Ecto neural progenitor cell (in vitro differentiated cells): ENCODE measurements around the gene ACVR2B.

Experiments
- DNase-seq: peaks from one replicate; pipeline ENCODE4 v3.0.0-alpha.2; 2018; ENCODE audit warnings: low spot score

Gene ACVR2B

DNA sequence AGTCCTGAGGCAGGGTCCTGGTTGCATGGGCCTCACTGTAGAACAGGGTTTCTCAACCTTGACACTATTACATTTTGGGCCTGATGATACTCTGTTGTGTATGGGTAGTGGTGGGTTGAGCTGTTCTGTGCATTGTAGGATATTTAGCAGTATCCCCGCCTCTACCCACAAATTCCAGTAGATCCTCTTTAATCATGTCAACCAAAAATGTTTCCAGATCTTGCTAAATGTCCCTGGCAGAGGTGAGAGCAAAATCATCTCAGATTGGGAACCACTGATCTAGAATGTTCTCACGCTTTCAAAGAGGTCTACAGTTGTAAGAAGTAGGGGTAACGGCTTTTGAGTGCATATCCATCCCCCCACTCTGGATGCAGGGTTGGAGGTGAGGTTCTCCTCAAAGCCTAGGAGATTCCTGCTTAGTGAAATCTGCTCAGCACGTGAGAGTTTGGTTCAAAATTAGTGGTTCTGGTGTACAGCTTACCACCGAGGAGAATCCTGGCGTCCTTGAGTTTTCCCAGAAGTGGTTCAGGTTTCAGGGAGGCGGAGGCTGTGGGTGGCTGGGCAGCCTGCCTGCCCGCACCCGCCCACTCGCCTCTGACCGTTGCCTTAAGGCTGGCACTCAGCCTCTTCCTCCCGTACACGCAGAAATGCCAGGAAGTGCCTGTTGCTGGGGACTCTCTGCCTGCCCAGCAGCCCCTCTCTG, 5.3 kb downstream of the ACVR2B start:
- DNase-seq, result no peak

GRCh38 chr3:38459499-38460048, 5.9 kb downstream of the ACVR2B start:
- no peak for DNase-seq

- no peak for DNase-seq
Observed at GRCh38 chr3:38460377-38461270, 6.9 kb downstream of the ACVR2B start.

DNA sequence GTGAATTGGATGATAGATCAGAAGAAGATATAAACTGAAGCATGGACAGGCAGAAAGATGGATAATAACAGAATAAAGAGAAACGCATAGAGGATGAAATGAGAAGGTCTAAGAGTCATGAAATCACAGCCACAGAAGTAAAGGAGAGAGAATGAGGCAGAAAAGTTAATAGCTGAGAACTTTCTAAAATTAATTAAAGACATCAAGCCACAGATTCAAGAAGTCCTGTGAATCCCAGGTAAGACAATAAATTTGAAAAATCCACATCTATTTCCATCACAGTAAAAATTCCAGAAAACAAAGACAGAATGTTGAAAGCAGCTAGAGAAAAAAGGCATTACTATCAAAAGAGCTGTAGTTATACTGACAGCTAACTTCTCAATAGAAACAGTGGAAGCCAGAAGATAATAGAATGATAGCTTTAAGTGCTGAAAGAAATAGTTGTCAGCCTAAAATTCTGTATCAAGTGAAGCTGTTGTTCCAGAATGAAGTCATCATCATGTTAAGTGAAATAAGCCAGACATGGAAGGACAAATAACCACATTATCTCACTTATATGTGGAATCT, 12.0 kb downstream of the ACVR2B start:
- no peak for DNase-seq

- peak; percentile 1 for DNase-seq
Observed at GRCh38 chr3:38468765-38469164, 15.1 kb downstream of the ACVR2B start.

- DNase-seq, result no peak
Observed at GRCh38 chr3:38469852-38470251, 16.2 kb downstream of the ACVR2B start.

- DNase-seq, result peak; percentile 3
Observed at GRCh38 chr3:38471260-38471857, 17.7 kb downstream of the ACVR2B start.

DNA sequence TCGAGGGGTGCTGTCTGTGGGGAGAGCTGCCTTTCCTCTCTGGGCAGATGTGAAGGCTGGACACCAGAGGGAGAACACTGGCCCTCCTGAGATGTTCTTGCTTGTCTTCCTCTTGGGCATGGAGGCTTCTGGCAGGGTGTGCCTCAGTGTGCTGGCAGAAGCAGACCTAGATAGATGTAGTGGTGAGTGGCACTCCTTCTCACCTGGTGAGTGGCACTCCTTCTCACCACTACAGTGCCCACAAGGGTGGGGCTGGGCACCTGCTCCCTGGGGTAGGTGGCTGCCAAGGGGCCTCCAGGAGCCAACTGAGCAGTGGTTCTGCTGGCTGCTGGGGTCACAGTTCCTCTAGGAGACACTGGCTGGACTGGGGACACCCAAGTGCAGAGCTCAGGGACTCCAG, 18.7 kb downstream of the ACVR2B start:
- DNase-seq, result peak; percentile 29

GRCh38 chr3:38473229-38473628, 19.5 kb downstream of the ACVR2B start:
- DNase-seq, result peak; percentile 24

DNA sequence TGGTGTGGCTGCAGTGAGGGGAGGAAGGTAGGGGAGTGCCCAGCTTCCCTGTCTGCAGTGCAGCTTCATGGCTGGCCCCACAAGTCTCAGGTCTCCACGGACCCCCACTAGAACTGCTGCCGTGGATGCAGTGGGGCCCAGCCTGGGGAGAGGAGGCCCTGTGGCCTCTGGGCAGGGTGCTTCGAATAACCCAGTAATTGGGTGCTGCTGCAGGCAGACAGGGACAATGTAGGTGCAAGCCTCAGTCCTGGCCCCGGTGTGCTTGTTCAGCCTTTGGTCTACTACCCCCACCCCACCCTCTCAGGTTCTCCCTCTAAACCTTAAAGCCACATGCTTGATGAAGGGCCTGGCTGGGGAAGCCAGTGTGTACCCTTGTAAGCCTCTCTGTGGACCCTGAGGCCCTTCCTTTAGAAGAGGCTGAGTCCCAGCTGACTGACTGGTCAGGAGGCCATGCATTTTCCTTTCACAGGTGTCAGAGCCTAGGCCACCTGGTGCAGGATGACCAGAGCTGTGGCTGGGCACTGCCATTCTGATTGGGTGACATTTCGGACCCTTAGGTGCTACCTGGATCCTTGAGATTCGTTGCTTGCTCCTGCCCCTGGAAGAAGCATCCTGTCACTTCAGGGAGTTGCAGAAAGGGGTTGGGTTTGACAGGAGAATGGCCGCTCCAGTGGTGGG, 21.4 kb downstream of the ACVR2B start:
- DNase-seq, result peak; percentile 27

DNA sequence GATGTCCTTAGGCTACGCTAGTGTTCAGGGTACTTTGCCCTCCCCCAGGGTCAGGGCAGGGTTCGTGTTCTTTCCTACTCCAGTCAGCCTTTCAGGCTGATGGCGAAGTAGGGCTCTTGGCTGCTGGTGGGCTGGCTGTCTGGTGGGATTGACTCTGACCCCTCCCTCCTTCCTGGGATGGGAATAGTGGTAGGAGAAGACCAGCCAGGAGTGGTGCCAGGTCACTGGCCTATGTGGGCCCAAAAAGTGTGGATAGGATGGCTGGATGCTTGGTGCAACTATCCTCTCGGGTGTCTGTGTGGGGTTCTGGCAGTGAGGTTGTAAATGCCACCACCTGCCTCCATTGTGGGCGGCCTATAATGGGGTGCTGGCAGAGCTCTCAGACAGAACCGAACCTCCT, 22.0 kb downstream of the ACVR2B start:
- DNase-seq, result peak; percentile 29

- peak; percentile 20 for DNase-seq
Observed at GRCh38 chr3:38476157-38476756, 22.6 kb downstream of the ACVR2B start.

DNA sequence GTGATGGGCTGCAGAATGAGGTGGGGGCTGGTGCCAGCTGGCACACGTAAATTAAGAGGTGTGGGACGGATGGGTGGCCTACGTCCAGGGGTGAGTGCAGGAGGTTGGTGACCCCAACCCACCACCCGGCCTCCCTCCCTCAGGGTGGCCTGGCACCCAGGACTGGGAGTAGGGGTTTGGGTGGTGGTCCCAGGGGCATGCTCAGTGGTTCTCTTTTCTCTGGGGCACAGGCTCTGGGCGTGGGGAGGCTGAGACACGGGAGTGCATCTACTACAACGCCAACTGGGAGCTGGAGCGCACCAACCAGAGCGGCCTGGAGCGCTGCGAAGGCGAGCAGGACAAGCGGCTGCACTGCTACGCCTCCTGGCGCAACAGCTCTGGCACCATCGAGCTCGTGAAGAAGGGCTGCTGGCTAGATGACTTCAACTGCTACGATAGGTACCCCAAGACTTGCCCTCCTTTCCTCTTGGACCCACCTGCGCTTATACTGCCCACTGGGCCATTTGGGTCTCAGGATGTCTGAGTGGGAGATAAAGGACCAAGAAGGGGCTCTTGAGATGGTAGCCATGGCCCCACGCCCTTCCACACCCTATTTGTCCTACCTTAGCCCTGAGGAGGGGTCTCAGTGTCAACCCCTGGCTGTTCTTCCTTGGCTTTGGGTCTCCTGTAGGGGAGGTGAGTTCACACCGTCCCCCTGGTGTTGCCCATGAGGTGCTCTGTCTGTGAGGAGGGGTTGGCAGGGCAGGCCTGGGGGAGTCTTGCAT, 23.5 kb downstream of the ACVR2B start:
- peak; percentile 29 for DNase-seq

- DNase-seq, result peak; percentile 39
Observed at GRCh38 chr3:38477839-38478450, 24.3 kb downstream of the ACVR2B start.

DNA sequence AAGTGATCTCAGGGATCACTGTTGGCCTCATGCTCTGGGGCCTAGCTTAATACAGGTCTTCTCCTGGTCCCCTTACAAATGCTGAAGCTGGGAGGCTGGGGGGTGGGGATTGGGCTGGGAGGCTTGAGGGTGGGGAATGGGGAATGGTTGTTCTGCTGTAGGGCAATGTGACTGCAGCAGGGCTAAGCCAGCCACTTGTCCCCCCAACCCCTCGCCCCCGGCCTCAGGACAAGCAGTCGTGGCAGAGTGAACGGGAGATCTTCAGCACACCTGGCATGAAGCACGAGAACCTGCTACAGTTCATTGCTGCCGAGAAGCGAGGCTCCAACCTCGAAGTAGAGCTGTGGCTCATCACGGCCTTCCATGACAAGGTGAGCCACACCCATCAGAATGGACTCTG, 25.2 kb downstream of the ACVR2B start:
- DNase-seq, result peak; percentile 36

DNA sequence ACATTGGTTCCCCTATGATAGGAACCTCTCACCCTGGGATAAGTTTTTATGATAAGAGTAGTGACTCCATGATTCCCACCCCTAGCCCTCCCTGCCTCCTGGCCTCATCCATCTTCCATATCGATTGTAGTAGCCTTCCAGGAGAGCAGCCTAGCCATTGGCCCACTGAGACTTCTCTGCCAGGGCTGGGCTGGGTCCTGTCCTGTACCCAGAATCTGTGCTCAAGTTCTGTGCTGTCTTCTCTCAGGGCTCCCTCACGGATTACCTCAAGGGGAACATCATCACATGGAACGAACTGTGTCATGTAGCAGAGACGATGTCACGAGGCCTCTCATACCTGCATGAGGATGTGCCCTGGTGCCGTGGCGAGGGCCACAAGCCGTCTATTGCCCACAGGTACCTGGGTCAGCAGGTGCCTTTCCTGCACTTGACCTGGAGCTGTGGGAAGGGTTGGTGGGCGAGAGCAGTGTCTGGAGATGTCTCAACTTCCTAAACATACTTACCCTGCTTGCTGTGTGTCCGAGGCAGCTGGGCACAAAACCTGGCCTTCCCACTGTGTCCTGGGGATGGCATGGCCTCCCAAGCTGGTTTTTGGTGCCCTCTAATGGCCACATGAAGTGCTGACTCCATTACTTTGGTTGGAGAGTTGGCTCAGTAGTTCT, 25.9 kb downstream of the ACVR2B start:
- peak; percentile 68 for DNase-seq

DNA sequence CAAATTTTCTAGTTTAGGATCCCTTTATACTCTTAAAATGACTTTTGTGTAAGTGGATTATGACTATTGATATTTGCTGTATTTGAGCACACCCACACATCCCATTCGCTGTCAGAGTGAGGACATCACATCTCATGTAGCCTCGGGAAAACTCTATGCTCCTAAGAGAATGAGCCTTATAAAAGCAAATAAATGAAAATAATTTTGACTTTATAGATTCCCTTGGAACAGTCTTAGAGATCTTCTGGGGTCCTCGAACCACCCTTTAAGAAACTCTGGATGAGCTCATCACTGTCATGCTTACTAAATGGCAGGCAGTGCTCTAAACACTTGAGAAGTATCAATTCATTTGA, 26.4 kb downstream of the ACVR2B start:
- no peak for DNase-seq

DNA sequence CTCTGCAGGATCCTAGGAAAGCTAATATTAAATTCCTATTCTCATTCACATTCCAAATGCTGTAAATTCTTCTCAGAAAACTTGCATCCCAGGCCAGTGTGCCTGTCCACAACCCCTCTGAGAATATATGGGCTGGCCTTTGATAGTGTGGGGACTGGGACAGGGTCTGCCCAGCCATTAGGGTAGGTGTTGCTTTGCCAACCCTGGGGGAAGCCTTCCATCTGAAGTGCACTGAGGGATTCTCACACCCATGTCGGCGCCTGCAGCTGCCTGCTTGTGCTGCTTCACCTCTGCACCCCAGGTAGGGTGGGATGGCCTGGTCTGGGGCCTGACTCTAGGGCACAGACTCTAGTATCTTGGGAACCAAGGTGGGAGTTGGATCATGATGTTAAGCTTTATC, 27.2 kb downstream of the ACVR2B start:
- DNase-seq, result peak; percentile 11

DNA sequence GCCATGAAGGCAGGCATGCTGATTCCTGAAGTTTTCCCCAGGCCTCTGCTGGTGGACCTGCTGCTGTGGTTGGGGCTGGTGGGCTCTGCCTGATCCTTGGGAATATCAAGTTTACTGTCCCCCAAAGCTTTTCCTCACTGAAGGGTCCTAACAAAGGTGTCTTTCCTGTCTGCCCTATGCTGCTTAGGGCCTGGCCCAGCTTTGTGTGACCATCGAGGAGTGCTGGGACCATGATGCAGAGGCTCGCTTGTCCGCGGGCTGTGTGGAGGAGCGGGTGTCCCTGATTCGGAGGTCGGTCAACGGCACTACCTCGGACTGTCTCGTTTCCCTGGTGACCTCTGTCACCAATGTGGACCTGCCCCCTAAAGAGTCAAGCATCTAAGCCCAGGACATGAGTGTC, 29.3 kb downstream of the ACVR2B start:
- no peak for DNase-seq

- no peak for DNase-seq
Observed at GRCh38 chr3:38487323-38487722, 33.6 kb downstream of the ACVR2B start.
